ENCODE results near the gene ZFR. TPM values are rescaled to one million over a fixed set of nuclear protein-coding genes. Genes with fewer than 3 reads are reported as not detected.
A peak's percentile ranks its signal among the peaks of the same experiment; 100 is the strongest.
"Not testable (repeated sequence)": the region's sequence is repeated elsewhere in the genome, so short reads cannot be mapped to it uniquely, and the experiment has no call there.

Gene ZFR
- total RNA-seq, 1 donor from 2014 or later, result 45.6 TPM

DNA sequence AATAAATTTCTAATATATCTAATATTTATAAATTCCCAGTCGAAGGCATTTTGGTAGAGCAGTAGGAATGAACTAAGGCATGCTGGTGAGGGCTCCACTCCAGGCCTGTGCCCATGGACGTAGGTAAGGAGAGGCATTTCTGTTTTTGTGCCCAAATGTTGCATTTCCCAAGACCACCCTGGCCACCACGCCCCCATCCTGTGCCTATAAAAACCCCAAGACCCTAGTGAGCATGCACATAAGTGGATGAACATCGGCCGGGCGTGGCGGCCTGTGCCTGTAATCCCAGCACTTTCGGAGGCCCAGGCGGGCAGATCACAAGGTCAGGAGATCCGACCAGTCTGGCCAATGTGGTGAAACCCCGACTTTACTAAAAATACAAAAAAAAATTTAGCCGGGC is 121.7 kb downstream of the ZFR start:
- no peak for DNase-seq (ENCODE audit: low read depth in 2 of 2)

GRCh38 chr5:32321787-32322186 is 122.8 kb downstream of the ZFR start:
- not testable (repeated sequence) for DNase-seq (ENCODE audit: low read depth in 2 of 2)

GRCh38 chr5:32320576-32320975 is 124.0 kb downstream of the ZFR start:
- DNase-seq (ENCODE audit: low read depth in 2 of 2), result no peak

GRCh38 chr5:32319926-32320543 is 124.5 kb downstream of the ZFR start:
- no peak for DNase-seq (ENCODE audit: low read depth in 2 of 2)

DNA sequence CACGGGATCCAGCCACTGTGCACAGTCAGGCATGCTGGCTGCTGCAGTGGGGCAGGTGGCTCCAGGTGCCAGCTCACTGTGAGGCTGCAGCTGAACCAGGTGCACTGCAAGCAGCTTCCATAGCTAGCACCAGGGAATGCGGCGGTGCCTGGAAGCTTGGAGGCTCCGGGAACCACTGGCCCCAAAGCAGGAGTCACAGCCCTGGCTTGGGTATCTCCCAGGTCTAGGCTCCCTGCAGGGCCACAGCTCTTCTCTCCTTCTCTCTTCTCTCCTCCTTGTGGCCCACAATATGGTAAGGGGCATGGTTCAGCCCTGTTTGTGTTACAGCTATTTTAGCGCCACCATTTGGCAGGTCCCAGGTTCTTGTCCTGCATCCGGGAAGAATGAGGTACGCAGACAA is 125.1 kb downstream of the ZFR start:
- no peak for DNase-seq (ENCODE audit: low read depth in 2 of 2)

GRCh38 chr5:32317041-32317440 is 127.5 kb downstream of the ZFR start:
- DNase-seq (ENCODE audit: low read depth in 2 of 2), result no peak

GRCh38 chr5:32315221-32316014 is 129.1 kb downstream of the ZFR start:
- DNase-seq (ENCODE audit: low read depth in 2 of 2), result no peak

DNA sequence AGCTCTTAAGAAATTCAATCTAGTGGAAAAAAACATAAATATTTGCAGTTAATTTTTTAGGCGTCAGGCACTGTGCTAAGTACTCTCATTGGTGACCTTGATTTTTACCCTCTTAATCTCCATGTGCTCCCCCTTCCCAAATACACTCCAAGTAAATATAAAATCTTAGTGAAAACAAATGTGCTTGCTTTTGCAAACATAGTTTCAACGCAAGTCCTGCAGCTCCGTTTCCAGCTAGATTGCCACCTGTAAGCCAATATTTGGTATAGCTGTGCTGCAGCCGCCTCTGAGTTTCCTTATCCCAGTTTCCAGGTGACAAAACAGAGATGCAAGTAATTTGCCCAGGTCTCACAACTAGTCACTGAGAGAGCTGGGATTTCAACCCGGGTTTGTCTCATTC is 129.9 kb downstream of the ZFR start:
- DNase-seq (ENCODE audit: low read depth in 2 of 2), result no peak

DNA sequence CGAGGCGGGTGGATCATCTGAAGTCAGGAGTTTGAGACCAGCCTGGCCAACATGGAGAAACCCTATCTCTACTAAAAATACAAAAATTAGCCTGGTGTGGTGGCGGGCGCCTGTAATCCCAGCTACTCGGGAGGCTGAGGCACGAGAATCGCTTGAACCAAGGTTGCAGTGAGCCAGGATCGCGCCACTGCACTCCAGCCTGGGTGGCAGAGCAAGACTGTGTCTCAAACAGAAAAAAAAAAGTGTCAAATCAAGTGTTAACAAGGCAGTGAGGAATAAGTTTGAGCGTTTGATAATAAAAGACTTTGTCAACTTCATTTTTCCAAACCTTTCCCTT is 130.4 kb downstream of the ZFR start:
- DNase-seq (ENCODE audit: low read depth in 2 of 2), result not testable (repeated sequence)

- peak; percentile 97 to 99 for DNase-seq (ENCODE audit: low read depth in 2 of 2)
These were observed 131.8 kb downstream of the ZFR start, which contains the start of gene MTMR12 for GRCh38 chr5:32312595-32313332. TSS of gene MTMR12 (minus strand) at chr5:32312939. CDS start at chr5:32312838, 101 bp downstream.

- peak; percentile 29 to 75 for DNase-seq (ENCODE audit: low read depth in 2 of 2)
These were observed 132.3 kb downstream of the ZFR start for GRCh38 chr5:32312197-32312594.

- no peak for DNase-seq (ENCODE audit: low read depth in 2 of 2)
These were observed 132.9 kb downstream of the ZFR start for GRCh38 chr5:32311404-32312196.

- no peak for DNase-seq (ENCODE audit: low read depth in 2 of 2)
These were observed 134.8 kb downstream of the ZFR start for GRCh38 chr5:32309761-32310160.

DNA sequence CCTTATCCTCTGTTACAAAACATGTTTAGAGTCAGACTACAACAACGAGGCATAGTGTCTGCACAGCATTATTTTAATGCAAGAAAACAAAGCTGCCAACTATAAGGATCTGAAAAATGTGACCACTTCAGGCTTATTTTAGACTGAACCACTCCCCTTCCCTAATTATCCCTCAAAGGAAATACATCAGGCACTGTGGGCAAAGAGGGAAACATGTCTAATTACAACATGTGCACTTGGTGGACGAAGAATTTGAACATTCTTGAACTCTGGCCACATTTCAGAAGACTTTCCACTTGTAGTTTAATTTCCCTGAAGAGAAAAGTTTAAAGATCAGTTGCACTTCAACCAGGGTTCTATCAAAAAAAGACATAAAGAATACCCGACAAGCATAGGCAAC is 135.6 kb downstream of the ZFR start:
- no peak for DNase-seq (ENCODE audit: low read depth in 2 of 2)

GRCh38 chr5:32307769-32308194 is 136.8 kb downstream of the ZFR start:
- no peak for DNase-seq (ENCODE audit: low read depth in 2 of 2)

- no peak for DNase-seq (ENCODE audit: low read depth in 2 of 2)
These were observed 139.9 kb downstream of the ZFR start for GRCh38 chr5:32304622-32305021.

Other genes with a start within 250 kb of the ZFR start
- 25.3 and 28.1 TPM in 2 replicates for gene MTMR12, start 131.8 kb downstream of the ZFR start, total RNA-seq
- gene SUB1, start 140.8 kb upstream of the ZFR start, total RNA-seq, result 63.8 and 74.2 TPM in 2 replicates